Measurements from ENCODE around the gene SLC6A2.
"Not testable (repeated sequence)": the region's sequence is repeated elsewhere in the genome, so short reads cannot be mapped to it uniquely, and the experiment has no call there.

The SLC6A2 gene

DNA sequence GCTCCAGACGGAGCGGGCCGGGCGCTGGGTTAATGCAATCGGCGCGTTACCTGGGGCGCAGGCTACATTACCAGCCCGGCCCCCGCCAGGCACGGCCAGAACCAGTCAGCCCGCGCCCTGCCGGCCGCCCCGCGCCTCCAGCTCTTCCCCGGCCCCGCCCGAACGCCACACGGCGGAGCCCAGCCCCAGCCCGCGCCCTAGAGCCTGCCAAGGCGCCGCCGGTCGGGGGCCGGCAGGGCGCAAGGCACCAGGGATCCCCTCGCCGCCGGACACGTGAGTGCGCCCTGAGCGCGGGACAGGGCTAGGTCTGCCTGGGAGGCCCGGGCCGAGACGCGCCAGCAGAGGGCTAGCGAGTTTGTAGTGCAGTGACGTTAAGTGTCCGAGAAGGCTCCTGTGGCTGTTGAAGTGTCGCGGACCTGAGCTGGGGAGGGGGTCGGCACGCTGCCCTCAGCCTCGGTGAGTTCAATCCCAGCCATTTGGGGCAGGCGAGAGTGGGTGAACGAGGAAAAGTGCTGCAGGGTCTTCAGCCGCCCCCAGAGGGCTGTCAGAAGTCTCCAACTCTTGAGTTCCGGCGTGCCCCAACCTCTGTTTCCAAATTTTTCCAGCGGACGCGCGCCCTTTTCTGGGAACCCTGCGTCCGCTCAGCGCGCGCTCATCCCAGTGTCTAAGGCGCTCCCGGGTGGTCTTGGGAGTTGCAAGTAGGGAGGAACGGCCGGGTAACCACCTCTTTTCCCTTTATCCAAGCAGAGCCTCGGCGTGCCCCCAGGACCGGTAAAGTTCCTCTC is at the start of gene SLC6A2:
Gene SLC6A2, plus strand, starts transcription at position 92 of the 785 bp plus-strand sequence. CDS start 707 bp downstream, outside the sequence.
- no peak for DNase-seq (ENCODE audit: low spot score)

DNA sequence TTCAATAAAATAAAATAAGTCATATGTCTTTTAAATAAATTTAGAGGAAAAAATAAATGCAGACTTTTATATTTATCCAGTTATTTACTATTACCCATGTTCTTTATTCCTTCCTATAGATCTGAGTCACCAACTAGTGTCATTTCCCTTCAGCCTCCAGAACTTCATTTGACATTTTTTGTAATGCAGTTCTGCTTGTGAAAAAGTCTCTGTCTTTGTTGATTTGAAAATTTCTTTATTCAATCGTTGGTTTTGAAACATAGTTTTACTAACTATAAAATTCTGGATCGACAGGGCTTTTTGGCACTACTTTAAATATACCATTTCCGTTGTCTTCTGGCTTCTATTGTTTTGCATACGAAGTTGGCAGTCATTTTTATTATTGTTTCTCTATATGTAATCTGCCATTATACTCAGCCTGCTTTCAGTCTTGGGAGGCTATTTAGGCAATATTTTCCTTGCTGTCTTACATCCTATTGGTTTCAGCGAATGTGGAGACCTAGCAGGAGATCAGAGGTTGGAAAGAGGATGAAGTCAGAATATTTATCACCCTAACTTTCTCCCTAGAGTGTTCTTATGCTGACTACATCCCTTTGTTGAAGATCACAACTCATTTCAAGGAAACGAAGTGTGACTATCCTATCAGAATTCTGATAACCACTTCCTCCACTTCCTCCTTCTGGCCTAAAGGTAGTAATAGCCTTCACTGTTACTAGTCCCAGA is 42.0 kb upstream of the SLC6A2 start:
- no peak for DNase-seq (ENCODE audit: low spot score)

DNA sequence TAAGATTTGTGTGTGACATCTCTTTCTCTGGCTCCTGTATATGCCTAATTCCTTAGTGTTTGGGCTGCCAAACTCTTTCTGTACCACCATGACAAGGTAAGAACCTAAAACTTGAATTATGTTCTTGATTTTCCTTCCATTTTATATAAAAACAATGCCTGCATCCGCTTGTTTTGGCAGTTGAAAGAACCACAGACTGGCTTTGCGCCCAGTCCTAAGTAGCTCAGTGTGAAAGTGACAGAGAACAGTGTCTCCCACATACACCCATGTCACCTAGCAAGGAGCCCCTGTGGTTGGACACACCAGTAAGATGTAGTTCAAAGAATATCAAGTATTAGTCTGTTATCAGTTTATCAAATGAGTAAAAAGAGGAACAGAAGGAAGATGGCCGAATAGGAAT is 40.7 kb upstream of the SLC6A2 start:
- no peak for DNase-seq (ENCODE audit: low spot score)

GRCh38 chr16:55615670-55616069 is 40.1 kb upstream of the SLC6A2 start:
- DNase-seq (ENCODE audit: low spot score) = not testable (repeated sequence)

DNA sequence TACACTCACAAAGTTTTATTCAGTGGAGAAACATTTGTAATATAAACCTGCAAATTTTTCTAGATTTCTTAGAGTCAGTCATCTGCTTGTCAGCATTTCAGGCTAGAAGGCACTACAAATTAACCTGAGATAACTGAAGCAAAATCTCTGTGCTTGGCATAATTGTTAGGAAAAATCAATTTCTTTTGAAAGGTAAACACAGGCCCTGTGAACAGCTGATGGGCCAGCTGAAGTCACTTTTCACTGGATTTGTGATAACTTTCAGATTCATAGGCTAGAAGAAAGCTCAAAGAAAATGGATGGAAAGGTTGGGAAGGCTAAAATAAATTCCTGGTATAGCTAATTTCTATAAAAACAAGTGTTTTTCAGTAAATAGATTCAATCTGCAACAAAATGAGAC is 34.0 kb upstream of the SLC6A2 start:
- no peak for DNase-seq (ENCODE audit: low spot score)

DNA sequence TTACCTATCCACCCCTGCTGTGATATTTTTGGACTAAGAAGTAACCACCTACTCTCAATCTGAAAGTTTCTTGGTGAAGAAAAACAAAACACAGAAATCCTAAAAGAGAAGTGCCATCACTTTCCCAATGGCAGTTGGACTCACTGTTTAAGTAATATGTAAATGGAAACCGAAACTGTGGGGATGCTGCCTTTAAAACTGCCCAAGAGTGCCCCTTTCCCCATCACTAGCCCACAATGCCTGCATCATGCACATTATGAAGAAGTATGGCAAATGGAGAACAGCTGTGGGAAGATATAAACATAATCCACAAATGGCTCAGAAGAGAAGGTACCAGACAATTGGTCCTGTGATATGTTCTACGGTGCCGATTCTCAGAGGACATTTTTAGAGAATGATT is 33.5 kb upstream of the SLC6A2 start:
- no peak for DNase-seq (ENCODE audit: low spot score)

DNA sequence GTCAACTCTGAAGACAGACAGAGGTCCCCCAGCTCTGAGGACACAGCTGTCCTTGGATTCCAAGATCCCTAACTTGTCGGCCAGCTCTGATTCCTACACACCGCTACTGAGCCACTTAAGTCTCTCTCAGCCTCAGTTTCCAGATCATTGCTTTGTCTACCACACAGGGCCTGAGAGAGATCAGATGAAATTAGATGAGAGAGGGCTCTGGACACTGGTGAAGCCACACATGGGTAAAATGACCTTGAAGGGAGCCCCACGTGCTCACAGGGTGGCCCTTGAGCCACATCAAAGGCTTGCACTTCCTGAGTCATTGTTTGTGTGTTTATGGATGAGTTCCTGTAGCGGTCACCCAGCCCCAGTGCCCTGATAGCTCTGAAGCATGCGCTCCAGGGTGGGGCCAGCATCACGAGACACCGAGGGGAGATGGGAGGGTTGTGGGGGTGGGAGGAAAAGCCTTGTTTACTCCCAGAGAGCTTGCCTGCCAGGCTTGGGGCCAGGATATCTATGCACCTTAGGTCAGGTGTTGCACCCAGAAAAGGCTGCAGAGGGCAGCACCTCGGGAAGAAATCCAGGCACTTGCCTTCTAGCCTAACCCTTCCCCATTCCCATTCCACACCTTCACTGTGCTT is 32.7 kb upstream of the SLC6A2 start:
- DNase-seq (ENCODE audit: low spot score) = no peak

DNA sequence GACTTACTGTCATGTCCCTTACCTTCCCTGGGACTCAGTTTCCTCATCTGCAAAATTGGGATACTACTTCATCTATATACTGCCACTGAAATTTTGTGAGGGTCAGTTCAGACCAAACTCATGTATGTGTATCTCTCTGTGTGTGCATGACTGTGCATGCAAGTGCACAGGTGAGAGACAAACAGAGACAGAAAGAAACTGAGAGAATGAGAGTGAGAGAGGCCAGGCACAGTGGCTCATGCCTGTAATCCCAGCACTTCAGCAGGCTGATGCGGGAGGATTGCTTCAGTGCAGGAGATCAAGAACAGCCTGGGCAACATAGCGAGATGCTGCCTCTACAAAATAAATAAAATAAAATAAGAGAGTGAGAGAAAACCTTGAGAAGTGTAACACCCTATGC is 32.1 kb upstream of the SLC6A2 start:
- DNase-seq (ENCODE audit: low spot score) = no peak

DNA sequence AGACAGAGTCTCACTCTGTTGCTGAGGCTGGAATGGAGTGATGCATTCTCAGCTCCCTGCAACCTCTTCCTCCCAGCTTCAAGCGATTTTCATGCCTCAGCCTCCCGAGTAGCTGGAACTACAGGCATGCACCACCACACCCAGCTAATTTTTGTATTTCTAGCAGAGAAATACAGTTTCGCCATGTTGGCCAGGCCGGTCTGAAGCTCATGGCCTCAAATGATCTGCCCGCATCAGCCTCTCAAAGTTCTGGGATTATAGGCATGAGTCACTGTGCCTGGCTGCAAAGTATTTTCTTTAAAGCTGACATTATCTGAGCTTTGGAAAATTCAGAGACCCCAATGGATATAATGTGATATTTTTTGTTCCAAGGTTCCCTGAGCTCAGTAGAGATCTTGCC is 31.1 kb upstream of the SLC6A2 start:
- DNase-seq (ENCODE audit: low spot score) = no peak

DNA sequence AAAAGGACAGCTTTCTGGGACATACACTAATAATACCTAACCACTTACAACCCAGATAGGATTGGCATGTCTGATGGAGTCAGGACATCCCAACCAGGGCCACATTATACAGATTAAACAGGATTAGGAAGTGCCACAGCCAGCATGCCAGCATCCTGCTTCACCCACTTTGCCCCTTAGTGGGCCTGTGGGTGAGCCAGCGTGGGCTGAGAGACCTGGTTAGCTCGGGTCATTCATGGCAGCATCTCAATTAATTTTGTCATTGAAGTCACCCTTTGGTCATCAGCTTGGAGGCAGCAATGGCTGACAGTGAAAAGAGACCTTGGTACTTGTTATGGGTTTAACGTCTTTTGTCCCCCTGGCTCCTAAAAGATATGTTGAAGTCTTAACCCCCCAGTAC is 29.9 kb upstream of the SLC6A2 start:
- no peak for DNase-seq (ENCODE audit: low spot score)

DNA sequence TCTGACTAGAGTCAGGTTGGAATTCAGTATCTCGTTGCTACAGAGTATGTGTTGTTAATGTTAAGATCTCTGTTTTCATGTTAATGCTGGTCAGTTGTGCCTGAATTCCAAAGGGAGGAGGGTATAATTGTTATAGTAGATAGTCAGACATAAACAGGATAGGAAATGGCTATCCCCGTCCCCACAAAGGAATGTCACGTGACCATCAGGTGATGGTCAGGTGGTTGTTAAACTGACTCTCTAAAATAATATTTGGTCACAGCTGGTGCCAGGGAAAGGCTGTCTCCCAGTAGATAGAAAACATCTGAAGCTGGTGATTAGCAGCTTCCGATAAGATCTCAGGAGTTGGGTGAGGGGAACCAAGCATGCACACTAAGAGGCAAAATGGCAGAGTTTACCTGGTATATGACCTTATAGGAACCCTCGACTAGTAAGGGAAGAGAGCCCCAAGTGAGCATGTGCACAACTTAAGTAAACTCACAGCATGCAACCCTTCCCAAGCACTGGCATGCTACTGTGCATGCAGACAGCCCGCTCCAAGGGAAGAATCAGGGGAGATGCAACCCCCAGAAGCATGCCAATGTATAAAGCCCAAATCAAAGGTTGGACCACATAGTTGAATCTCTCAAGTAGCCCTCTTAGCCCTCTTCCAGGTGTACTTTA is 27.4 kb upstream of the SLC6A2 start:
- DNase-seq (ENCODE audit: low spot score) = no peak

GRCh38 chr16:55630774-55631173 is 25.0 kb upstream of the SLC6A2 start:
- DNase-seq (ENCODE audit: low spot score) = no peak

GRCh38 chr16:55632259-55632658 is 23.5 kb upstream of the SLC6A2 start:
- no peak for DNase-seq (ENCODE audit: low spot score)

GRCh38 chr16:55634193-55634592 is 21.6 kb upstream of the SLC6A2 start:
- DNase-seq (ENCODE audit: low spot score) = no peak

- DNase-seq (ENCODE audit: low spot score) = no peak
Observed at GRCh38 chr16:55638256-55638655, 17.5 kb upstream of the SLC6A2 start.

GRCh38 chr16:55640701-55641327 is 15.0 kb upstream of the SLC6A2 start:
- DNase-seq (ENCODE audit: low spot score) = no peak

DNA sequence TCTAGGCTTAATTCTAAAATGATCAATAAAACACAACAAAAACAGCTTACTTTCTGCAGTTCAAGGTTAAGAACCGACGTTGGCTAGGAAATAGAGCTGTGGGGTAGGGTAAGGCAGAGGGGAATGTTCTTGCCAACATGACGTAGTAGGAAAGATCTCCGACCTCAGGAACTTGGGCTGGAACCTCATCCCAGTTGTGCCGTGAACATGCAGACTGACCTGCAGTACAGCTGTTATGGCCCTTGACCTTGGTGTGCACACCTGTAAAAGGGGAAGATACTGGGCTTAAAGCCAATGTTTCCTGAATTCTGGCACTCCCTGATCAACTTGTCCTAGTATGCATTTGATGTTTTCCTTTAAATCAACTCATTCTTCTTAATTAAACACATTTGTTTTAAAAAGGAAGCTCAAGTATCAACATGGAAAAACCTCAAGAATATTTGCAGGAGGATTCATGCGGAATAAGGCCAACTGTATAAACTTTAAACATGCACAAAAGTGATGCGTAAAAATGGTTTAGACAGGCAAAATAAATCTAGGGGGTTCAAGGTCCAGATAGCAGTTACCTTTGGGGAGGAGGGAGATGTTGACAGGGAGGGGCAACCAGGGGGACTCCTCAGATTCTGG is 14.2 kb upstream of the SLC6A2 start:
- no peak for DNase-seq (ENCODE audit: low spot score)

- DNase-seq (ENCODE audit: low spot score) = no peak
Observed at GRCh38 chr16:55642611-55643010, 13.2 kb upstream of the SLC6A2 start.

DNA sequence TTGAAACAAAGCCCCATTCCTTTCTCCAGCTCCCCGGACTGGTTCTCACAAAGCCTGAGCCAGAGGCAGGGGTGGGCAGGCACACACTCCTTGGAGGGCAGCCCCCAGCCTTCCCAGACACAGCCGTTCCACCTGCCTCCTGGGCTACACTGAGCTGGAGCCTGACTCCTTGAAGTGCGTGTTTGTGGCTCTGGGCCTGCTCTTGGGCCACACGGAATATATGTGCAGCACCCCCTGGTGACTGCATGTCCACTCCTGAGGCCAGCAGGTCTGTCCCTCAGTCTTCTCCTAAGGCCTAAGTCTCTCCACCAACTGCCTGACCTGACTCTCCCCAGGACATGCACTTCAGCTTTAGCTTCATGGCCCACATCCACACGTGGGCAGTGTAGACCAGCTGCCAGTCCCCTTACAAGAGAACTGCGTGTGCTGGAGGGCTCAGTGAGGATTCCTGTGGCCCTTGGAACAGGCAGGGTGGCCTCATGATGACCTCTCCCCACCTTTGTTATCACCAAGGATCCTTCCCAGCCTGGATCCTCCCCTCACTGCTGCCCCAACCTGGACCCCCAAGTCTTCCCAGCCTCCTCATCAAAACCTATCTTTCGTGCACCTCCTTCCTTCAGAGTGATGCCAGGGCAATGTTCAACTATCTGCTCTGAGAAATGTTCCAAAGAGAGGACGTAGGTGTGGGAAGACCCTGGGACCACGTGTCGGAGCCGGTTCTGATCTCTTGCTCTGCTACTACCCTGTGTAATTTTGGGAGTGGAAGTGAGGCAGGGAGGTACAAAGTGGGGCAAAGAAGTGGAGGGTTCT is 12.4 kb upstream of the SLC6A2 start:
- no peak for DNase-seq (ENCODE audit: low spot score)

GRCh38 chr16:55645986-55646385 is 9.8 kb upstream of the SLC6A2 start:
- DNase-seq (ENCODE audit: low spot score) = no peak

- DNase-seq (ENCODE audit: low spot score) = no peak
Observed at GRCh38 chr16:55647343-55647742, 8.4 kb upstream of the SLC6A2 start.
